GM12873 (cell line): ENCODE measurements around the gene POU2AF1.

ENCODE experiments used
- TF ChIP-seq, protein P1 (sequence below): IDR thresholded peaks from 2 replicates; pipeline ENCODE4 v1.5.1; 2012; ENCODE audit warnings: low read depth, mild to moderate bottlenecking, moderate library complexity, low read length, control low read depth; ENCODE audit not compliant: insufficient read depth; ENCODE audit errors: missing control alignments

The POU2AF1 gene

DNA sequence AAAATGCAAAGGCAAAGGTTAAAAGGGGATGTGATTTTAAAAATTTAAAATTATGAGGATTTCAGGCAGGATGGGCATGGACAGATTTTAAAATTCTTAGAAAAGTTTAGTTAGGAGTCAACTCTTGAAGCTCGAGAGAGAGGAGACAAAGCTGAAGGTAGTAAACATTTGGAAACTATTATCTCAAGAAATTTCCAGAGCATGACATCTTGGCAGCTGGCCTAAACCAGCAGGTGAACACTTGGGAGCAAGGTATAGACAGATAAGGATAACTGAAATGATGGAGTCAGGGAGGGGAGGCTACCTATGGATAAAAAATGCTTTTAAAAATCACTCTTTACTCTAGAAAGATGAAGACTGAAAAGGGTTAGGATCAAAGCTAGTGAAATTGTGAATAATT, 67.0 kb downstream of the POU2AF1 start:
- TF ChIP-seq, protein P1, sequence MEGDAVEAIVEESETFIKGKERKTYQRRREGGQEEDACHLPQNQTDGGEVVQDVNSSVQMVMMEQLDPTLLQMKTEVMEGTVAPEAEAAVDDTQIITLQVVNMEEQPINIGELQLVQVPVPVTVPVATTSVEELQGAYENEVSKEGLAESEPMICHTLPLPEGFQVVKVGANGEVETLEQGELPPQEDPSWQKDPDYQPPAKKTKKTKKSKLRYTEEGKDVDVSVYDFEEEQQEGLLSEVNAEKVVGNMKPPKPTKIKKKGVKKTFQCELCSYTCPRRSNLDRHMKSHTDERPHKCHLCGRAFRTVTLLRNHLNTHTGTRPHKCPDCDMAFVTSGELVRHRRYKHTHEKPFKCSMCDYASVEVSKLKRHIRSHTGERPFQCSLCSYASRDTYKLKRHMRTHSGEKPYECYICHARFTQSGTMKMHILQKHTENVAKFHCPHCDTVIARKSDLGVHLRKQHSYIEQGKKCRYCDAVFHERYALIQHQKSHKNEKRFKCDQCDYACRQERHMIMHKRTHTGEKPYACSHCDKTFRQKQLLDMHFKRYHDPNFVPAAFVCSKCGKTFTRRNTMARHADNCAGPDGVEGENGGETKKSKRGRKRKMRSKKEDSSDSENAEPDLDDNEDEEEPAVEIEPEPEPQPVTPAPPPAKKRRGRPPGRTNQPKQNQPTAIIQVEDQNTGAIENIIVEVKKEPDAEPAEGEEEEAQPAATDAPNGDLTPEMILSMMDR = no peak

DNA sequence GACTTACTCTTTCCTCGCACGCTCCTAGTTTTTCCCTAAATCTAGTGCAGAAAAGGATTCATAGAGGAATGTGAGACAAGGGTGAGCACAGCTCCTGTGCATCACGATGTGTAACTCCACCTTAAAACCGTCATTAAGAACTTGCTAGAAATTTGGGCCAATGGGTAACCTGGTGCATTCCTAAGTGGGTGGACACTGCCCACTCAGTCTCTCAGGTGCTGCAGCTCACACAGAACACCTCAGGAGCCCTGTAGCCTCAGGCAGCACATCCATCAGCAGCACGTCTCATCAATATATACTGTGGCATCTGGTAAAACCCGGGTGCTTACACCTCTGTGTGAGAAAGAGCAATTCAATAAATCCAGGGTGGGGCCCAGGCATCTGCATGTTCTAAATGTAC, 68.4 kb downstream of the POU2AF1 start:
- TF ChIP-seq, protein P1 = no peak

DNA sequence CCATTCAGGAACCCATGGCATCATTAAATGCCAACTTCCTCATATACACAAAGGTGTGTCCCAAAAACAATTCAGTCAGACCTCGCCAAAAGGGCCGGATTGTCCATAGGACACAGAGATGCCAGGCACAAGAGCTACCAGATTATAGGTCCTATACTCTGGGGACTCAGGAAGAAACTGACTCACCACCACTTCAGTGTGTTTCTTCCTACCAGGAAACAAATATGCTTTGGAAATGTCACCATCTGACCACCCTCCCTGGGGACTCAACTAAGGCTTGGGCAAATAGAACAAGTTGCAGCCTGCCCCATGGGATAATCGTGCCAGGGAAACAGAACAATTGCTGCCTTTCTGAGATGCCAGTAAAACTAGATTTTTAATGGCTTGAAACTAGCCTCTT, 69.0 kb downstream of the POU2AF1 start:
- TF ChIP-seq, protein P1 = no peak

DNA sequence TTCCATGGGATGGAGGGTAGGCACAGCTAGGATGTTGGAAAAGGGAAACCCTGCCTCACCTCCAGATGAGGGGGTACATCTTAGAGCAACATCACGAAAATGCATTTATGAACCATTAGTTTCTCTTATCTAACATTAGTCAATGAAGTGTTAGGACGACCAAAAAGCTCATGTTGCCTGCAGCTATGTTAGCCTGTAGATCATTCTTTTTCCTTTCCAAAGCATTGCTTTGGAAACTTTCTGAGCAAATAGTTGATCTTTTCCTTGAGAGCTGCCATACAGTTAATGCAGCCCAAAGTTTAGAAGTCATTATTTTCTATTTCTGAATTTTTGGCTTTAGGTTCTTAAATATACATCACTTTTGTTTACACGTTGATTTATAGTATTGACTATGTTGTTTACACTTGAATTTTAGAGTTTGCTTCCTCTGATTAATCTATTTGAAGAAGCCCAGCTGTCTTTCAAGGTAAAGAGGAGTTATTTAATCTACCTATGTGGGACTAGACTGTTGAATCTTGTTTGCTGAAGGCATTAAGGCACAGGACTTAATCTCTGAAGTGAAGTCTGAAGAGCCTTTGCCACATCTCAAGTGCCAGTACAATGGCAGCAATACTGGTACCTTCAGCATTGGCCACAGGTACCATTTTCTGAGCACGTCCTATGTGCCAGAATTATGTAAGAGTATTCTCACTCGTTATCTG, 69.7 kb downstream of the POU2AF1 start:
- TF ChIP-seq, protein P1 = no peak

DNA sequence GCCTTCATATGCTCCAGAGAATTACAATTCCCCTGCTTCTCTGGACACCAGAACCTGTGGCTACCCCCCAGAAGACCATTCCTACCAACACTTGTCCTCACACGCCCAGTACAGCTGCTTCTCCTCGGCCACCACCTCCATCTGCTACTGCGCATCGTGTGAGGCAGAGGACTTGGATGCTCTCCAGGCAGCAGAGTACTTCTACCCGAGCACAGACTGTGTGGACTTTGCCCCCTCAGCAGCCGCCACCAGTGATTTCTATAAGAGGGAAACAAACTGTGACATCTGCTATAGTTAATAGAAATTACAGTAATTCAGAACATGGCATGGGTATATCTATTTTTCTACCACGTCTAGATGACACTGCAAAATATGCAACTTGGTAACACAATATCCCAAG, 70.9 kb downstream of the POU2AF1 start:
- TF ChIP-seq, protein P1 = no peak

DNA sequence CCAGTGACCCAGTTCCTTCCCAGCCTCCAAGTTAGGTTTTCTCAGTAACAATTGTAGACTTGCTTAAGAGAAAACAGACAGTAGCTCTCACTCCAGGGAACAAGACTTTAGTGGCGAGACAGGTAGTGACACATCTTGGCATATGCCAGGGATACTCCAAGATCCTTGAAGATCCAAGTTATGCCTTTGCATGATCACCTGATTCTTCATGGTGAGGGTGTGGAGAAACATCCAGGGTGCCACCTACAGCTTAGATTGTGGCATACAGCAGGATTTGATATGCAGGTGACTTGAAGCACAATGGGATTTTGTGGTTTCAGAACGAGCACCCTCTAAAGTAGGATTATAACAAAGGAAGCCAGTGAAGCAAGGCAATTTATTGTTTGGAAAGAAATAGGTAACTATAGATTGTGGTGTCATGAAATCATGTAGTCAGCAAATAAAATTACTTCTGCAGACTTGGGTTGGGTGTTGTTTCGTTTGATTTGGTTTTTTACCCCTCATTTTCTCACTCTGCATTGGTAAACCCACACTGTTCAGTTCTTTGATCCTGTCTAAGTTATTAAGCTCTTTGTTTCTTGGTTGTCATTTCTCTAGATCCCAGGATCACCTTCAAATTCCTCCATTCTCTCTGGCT, 71.5 kb downstream of the POU2AF1 start:
- TF ChIP-seq, protein P1 = no peak

DNA sequence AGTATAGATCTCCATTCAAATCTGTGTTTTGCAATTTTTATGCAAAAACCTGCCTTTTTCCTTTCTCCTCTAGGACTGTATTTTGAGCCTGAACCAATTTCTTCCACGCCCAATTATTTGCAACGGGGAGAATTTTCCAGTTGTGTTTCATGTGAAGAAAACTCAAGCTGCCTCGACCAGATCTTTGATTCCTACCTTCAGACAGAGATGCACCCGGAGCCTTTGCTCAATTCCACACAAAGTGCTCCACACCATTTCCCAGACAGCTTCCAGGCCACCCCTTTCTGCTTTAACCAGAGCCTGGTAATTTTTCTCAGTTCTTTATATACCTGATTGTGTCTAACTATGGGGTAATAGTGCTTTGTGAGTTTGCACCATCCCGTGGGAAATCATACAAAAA, 72.8 kb downstream of the POU2AF1 start:
- TF ChIP-seq, protein P1 = no peak
